A673 (cell line): ENCODE measurements around the gene AOPEP. TPM values are rescaled to one million over a fixed set of nuclear protein-coding genes. Genes with fewer than 3 reads are reported as not detected.

Experiments used
- BruUV-seq: library from RNA; stranded (reverse); fragments of 400-500 nt; replicated peaks from 2 replicates; lab custom pipeline; 2021; lab: Mats Ljungman, UMichigan
- CTCF ChIA-PET: fragments of 300-600 bp; sonication (Branson Sonifier 250); formaldehyde crosslinking; loops from one replicate; lab custom pipeline; 2022; ENCODE audit warnings: antibody characterized with exemption; lab: Charles Lee
- POLR2A ChIA-PET: fragments of 300-600 bp; sonication (Branson Sonifier 250); formaldehyde crosslinking; loops from one replicate; lab custom pipeline; 2022; ENCODE audit warnings: antibody characterized with exemption; ENCODE audit not compliant: low non-redundant PET; lab: Charles Lee
- DNase-seq: peaks from one replicate; pipeline ENCODE4 v3.0.0-alpha.2; 2015; ENCODE audit warnings: low spot score
- H3K27ac ChIP-seq: fragments of 200-600 bp; sonication (generic); 2 replicates; pipeline ENCODE4 v1.5.1; 2016; ENCODE audit warnings: mixed run types, low read depth, mild to moderate bottlenecking, mixed read lengths, antibody characterized with exemption, low read length; ENCODE audit not compliant: poor library complexity, severe bottlenecking
- H3K27me3 ChIP-seq: fragments of 200-600 bp; sonication (generic); replicated peaks from 2 replicates; pipeline ENCODE4 v1.6.1; 2017; ENCODE audit warnings: mixed run types, low read depth, mild to moderate bottlenecking, mixed read lengths, antibody characterized with exemption, low read length; ENCODE audit not compliant: insufficient read depth, poor library complexity
- H3K36me3 ChIP-seq: fragments of 200-600 bp; sonication (generic); 2 replicates; pipeline ENCODE4 v1.6.1; 2016; ENCODE audit warnings: mixed run types, mild to moderate bottlenecking, mixed read lengths, antibody characterized with exemption, low read length; ENCODE audit not compliant: insufficient read depth, poor library complexity, severe bottlenecking
- H3K4me1 ChIP-seq: fragments of 200-600 bp; sonication (generic); 2 replicates; pipeline ENCODE4 v1.6.1; 2017; ENCODE audit warnings: mixed run types, mild to moderate bottlenecking, mixed read lengths, antibody characterized with exemption, low read length; ENCODE audit not compliant: insufficient read depth, poor library complexity, severe bottlenecking
- H3K4me3 ChIP-seq: fragments of 200-600 bp; sonication (generic); 2 replicates; pipeline ENCODE4 v1.5.1; 2016; ENCODE audit warnings: low read depth, mixed run types, mild to moderate bottlenecking, mixed read lengths, low read length; ENCODE audit not compliant: poor library complexity, severe bottlenecking
- H3K9me3 ChIP-seq: fragments of 200-600 bp; sonication (generic); 2 replicates; pipeline ENCODE4 v1.6.1; 2016; ENCODE audit warnings: mixed run types, low read depth, mild to moderate bottlenecking, mixed read lengths, antibody characterized with exemption, low read length; ENCODE audit not compliant: poor library complexity, severe bottlenecking
- EZH2 ChIP-seq: fragments of 200-600 bp; sonication (generic); IDR thresholded peaks from 2 replicates; pipeline ENCODE4 v1.6.1; 2017; ENCODE audit warnings: borderline replicate concordance, low read depth, mild to moderate bottlenecking, mixed read lengths, antibody characterized with exemption, low read length; ENCODE audit not compliant: poor library complexity, severe bottlenecking
- intact Hi-C: fragments of 100-400 bp; cut with micrococcal nuclease; formaldehyde crosslinking; loops from one replicate; pipeline ENCODE4 v1.10.0; 2022; ENCODE audit not compliant: unreplicated experiment
- total RNA-seq: library from RNA; stranded (reverse); gene quantifications from 2 replicates; pipeline ENCODE4 v1.2.3, GENCODE V29; 2021
- TF ChIP-seq, protein P1 (sequence below): fragments of 300-800, 200-600 bp; sonication (generic); conservative IDR thresholded peaks from 2 replicates; pipeline ENCODE4 v1.5.1; 2017; ENCODE audit warnings: low read depth, mild to moderate bottlenecking, antibody characterized with exemption, low read length, moderate library complexity, mixed read lengths

AOPEP gene
- total RNA-seq, 1 experiment from 2014 or later, result 17.5 TPM

DNA sequence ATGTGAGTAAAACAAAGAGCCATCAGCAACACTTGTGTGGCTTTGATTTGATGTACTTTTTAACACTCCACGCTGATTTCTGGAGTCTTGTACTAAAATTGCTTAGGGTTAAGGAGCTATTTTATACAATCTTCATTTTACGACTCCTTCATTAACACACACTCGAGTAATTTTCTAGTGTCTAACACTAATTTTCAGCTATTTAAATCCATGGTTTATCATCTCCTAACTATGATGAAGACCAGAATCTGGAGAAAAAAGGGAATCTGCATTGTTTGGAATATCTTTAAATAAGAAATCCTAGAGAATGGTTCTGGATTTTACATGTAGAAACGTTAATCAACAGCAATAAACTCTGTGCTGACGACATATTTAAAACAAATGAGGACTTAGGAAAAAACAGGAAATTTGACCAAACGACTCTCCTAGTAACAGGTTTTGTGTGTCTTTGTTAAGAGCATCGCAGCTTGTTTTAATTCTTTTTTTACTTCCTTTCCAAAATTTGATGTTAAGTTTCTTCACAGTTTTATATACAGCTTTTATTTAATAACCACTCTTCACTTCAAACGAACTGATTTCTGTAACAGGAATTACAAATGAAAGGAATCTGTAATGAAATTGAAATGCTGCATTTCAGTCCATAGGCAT lies 138.5 kb downstream of the AOPEP start:
- DNase-seq, result no peak
- no TSS peak for BruUV-seq
- H3K9me3 ChIP-seq, result no peaks in the 10 kb centered on the region
- CTCF ChIA-PET, result no interaction called here
- no peak for TF ChIP-seq EZH2
- TF ChIP-seq, protein P1, sequence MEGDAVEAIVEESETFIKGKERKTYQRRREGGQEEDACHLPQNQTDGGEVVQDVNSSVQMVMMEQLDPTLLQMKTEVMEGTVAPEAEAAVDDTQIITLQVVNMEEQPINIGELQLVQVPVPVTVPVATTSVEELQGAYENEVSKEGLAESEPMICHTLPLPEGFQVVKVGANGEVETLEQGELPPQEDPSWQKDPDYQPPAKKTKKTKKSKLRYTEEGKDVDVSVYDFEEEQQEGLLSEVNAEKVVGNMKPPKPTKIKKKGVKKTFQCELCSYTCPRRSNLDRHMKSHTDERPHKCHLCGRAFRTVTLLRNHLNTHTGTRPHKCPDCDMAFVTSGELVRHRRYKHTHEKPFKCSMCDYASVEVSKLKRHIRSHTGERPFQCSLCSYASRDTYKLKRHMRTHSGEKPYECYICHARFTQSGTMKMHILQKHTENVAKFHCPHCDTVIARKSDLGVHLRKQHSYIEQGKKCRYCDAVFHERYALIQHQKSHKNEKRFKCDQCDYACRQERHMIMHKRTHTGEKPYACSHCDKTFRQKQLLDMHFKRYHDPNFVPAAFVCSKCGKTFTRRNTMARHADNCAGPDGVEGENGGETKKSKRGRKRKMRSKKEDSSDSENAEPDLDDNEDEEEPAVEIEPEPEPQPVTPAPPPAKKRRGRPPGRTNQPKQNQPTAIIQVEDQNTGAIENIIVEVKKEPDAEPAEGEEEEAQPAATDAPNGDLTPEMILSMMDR, result no peak
- intact Hi-C loops, result loop anchor here (5.0 kb wide), 1 partner anchor 142 kb away; no protein-coding TSS in a partner anchor
- peaks cover 62% of the 10 kb centered on the region for H3K4me1 ChIP-seq
- no peaks in the 10 kb centered on the region for H3K36me3 ChIP-seq
- peak overlapping the region; percentile 39 for H3K4me3 ChIP-seq
- peak overlapping the region; percentile 95 for H3K27ac ChIP-seq
- H3K27me3 ChIP-seq, result no peaks in the 10 kb centered on the region
- POLR2A ChIA-PET, result no interaction called here

DNA sequence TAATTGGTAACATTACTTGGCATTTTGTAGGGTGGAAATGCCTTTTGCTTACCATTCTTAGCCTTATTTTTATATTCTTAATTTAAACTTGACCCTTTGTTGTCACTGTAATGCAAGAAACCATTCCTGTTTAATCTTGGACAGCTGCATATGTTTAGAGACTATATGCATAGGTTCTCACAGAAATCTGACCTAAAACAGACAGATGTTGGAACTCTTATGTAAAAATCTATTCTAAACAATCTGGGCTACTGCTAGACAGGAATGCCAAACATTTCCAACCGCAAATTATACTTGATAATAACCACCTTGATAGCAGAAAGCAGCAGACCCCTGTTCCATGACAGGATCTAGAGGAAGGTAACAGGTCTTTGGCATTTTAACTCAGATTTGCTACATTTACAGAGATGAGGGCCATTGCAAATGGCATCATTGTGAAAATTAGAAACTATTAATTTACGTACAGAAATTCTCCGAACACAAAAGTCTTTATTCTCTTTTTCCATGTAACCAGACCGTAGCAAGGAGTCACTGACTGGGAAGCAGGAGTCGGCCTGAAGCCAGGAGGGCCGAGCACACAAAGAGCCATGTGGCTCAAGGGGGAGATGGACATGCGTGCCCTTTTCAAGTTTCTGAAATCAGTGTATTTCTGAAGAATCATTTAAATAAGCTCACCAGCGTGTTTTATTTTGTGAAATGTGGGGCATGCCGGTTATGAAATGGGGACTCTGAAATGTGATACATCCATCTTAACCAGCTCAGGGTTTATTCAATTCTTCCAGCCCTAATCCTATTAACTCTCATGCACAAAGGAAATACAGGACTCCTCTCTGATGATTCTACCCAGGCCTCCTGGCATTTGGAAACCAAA lies 139.3 kb downstream of the AOPEP start:
- H3K27ac ChIP-seq, result peak overlapping the region; percentile 95
- TF ChIP-seq, protein P1, result no peak
- CTCF ChIA-PET, result no interaction called here
- no peaks in the 10 kb centered on the region for H3K27me3 ChIP-seq
- peak; percentile 92 for DNase-seq
- H3K36me3 ChIP-seq, result no peaks in the 10 kb centered on the region
- no peaks in the 10 kb centered on the region for H3K9me3 ChIP-seq
- intact Hi-C loops, result loop anchor here (5.0 kb wide), 1 partner anchor 141 kb away; no protein-coding TSS in a partner anchor
- TSS peak; percentile 85 for BruUV-seq
- H3K4me1 ChIP-seq, result peaks cover 67% of the 10 kb centered on the region
- peak overlapping the region; percentile 39 for H3K4me3 ChIP-seq
- POLR2A ChIA-PET, result interaction anchor here (0.6 kb wide), 1 partner anchor 197 kb away, joined by 8 read pairs; no protein-coding TSS in a partner anchor

DNA sequence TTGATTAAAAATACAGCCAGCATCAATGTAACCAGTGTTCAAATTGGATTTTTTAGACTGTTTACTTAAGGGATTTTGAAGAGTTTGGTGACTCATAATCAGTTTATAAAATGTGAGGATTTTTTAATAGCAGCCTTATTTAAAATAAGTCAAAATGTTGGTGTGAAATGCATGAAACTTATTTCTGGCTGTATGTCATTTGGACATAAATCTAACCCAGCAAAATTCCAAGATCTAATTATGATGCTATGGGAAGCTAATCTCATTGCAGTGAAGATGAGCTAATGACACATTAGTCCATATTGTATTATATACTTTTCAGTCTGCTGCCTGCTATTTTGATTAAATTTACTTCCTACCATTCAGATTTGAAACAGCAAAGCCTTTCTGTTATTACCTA lies 140.3 kb downstream of the AOPEP start:
- BruUV-seq, result no TSS peak
- Histone ChIP-seq H3K27ac (peak overlapping the region; percentile 95), H3K36me3 (no peaks in the 10 kb centered on the region), H3K4me1 (peaks cover 67% of the 10 kb centered on the region), H3K4me3 (peak overlapping the region; percentile 11), H3K9me3 (no peaks in the 10 kb centered on the region), H3K27me3 (no peaks in the 10 kb centered on the region)
- ChIA-PET POLR2A (no interaction called here), CTCF (no interaction called here)
- DNase-seq, result peak; percentile 55
- TF ChIP-seq EZH2, result no peak
- TF ChIP-seq, protein P1, result no peak
- intact Hi-C loops, result loop anchor here (5.0 kb wide), 1 partner anchor 141 kb away; no protein-coding TSS in a partner anchor
